ENCODE results near the gene ZSCAN5C.

Gene ZSCAN5C, protein sequence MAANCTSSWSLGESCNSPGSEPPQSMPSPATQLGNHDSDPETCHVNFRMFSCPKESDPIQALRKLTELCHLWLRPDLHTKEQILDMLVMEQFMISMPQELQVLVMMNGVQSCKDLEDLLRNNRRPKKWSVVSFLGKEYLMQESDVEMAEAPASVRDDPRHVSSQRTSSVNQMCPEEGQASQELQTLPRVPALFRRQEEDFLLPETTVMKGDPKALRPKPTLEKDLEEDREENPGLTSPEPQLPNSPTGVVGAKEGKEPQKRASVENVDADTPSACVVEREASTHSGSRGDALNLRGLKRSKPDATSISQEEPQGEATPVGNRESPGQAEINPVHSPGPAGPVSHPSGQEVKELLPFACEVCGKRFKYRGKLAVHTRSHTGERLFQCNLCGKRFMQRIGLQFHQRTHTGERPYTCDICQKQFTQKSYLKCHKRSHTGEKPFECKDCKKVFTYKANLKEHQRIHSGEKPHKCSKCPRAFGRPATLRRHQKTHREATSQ

DNA sequence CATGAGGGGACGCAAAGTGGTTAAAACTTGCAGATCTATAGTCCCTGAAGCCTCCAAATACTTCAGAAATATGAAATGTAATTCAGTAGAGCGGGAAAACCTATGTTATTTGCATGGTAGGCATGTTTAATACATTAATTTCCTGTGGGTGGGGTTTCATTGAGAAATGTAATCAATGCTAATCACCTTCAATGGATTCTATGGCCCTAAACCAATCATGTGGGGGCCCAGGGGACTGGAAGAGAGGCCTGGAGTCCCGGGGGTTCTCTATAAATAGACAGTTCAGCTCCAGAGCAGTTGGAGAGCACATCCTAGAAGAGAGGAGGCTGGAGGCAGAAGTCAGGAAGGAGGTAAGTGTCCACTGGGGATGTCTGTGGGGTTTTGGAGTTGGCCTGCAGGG is at the start of gene ZSCAN5C:
TSS of gene ZSCAN5C (plus strand) at position 301 of the 400 bp plus-strand sequence. CDS start 3,641 bp downstream, outside the sequence.
- Mint-ChIP-seq H3K4me1 (ENCODE audit: low read depth) (no peaks in the 10 kb centered on the region), H3K36me3 (no peaks in the 10 kb centered on the region), H3K4me3 (no peak within 1 kb of the TSS), H3K27ac (no peak within 1 kb of the TSS), H3K9me3 (ENCODE audit: low read depth) (no peaks in the 10 kb centered on the region), H3K27me3 (no peaks in the 10 kb centered on the region)

DNA sequence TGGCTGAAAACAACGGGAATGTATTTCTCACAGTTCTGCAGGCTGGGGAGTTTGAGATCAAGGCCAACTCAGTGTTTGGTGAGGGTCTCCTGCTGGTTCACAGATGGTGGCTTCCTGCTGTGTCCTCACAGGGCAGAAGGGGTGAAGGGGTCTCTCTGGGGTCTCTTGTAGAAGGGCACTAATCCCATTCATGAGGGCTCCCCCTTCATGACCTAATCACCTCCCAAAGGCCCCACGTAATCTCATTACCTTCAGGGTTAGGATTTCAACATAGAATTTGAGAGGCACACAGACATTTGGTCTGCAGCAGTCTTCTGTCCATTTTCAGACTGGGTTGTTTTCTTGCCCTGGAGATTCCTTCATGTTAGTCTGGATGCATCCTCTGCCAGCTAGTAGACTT is 49.4 kb upstream of the ZSCAN5C start:
- Mint-ChIP-seq H3K4me3 (no peak overlapping the region), H3K27ac (peak overlapping the region; percentile 35), H3K27me3 (no peaks in the 10 kb centered on the region), H3K4me1 (ENCODE audit: low read depth) (peaks cover 18% of the 10 kb centered on the region), H3K9me3 (ENCODE audit: low read depth) (no peaks in the 10 kb centered on the region), H3K36me3 (peaks cover 9% of the 10 kb centered on the region)

DNA sequence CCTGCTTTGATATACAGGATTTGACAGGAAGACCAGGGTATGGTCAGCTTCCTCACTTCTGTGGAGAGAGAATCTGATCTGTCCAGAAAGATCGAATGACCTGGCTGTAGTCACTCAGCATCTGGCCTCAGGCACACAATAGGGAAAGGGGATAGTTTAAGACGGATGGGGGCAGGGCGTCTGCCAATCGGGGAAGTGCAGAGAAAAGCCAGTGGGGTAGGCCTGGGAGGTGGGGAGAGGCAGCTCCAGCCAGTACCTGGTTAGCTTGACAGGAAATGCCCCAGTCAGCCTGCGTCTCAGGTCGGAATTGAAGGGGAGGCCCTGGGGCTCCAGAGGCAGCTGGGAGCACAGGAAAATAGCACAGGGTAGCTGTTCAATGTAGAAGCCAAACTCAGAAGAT is 48.6 kb upstream of the ZSCAN5C start:
- H3K9me3 Mint-ChIP-seq (ENCODE audit: low read depth) = no peaks in the 10 kb centered on the region
- no peaks in the 10 kb centered on the region for H3K27me3 Mint-ChIP-seq
- H3K36me3 Mint-ChIP-seq = peaks cover 6% of the 10 kb centered on the region
- no peak overlapping the region for H3K4me3 Mint-ChIP-seq
- H3K27ac Mint-ChIP-seq = peak overlapping the region; percentile 89
- peaks cover 18% of the 10 kb centered on the region for H3K4me1 Mint-ChIP-seq (ENCODE audit: low read depth)

DNA sequence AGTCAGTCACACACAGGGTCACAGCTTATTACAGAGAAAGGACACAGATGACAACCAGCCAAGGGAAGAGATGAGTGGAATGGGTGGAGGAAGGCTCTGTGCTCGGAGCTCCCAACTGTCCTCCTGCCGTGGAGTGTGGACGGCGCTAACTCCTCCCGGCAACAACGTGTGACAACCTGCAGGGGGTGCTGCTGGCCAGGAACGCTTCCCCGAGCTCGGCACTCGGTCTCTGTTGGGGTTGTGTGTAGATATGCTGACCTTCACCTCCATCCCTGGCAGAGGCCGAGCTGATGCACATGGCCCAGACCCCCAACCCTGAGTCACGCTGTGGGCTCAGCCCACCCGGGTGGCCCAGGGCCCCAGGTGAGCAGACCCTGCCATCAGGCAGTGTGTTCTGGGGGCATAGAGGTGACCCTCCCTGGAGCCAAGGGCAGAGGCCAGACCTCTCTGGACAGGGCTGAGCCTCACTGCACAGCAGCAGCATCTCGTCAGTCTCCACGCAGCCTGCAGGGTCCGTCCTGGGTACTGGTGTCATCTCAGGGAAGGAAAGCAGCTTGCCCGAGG is 46.9 kb upstream of the ZSCAN5C start:
- Mint-ChIP-seq H3K27ac (peak overlapping the region; percentile 16), H3K4me1 (ENCODE audit: low read depth) (peaks cover 16% of the 10 kb centered on the region), H3K36me3 (peaks cover 9% of the 10 kb centered on the region), H3K9me3 (ENCODE audit: low read depth) (no peaks in the 10 kb centered on the region), H3K4me3 (no peak overlapping the region), H3K27me3 (no peaks in the 10 kb centered on the region)

DNA sequence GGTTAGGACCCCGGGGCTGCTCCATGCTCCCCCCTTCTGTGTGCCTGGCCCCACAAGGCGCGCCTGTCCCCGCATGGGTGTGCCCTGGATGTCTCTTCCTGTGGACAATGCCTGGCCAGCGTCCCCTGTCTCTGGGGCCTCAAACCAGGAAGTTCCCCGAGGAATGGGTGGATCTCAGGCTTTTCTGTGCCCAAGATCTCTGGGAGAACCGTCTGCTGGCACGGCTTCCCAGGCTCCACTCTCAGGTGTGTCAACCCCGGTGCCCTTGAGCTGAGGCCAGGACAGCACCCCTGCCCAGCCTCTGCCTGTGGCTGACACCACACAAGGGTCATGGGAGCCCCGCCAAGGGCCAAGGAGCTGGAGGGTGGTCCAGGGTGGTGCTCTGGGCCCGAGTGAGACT is 45.3 kb upstream of the ZSCAN5C start:
- no peak overlapping the region for H3K27ac Mint-ChIP-seq

DNA sequence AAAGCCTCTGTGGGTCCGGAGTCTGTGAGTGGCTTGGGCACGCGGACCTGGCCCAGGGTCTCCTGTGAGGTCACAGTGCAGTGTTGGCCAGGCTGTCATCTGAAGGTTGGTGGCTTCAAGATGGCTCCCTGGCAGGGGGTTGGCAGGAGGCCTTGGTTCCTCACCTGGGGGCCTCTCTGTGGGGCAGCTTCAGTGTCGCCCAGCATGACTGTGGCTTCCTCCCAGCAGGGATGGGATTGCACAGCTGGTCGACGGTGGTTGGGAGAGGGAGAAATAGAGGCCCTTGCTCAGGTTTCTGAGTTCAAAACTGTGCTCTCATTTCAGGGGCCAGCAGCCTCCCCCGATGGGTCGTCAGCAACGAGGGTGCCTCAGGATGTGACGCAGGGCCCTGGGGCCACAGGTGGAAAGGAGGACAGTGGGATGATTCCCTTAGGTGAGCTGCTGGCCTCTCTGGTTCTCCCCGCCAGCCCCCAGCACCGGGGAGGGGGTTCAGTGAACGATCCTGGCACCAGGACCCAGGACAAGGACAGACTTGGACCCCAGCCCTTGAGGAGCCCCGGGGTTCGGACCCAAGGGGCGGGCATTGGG is 43.8 kb upstream of the ZSCAN5C start:
- H3K9me3 Mint-ChIP-seq (ENCODE audit: low read depth) = no peaks in the 10 kb centered on the region
- H3K27ac Mint-ChIP-seq = no peak overlapping the region
- no peak overlapping the region for H3K4me3 Mint-ChIP-seq
- H3K36me3 Mint-ChIP-seq = peaks cover 7% of the 10 kb centered on the region
- no peaks in the 10 kb centered on the region for H3K27me3 Mint-ChIP-seq
- peaks cover 11% of the 10 kb centered on the region for H3K4me1 Mint-ChIP-seq (ENCODE audit: low read depth)

More for the DNA sequence above, 45.3 kb upstream of the ZSCAN5C start:
- Mint-ChIP-seq H3K27me3 (no peaks in the 10 kb centered on the region), H3K4me1 (ENCODE audit: low read depth) (peaks cover 16% of the 10 kb centered on the region), H3K36me3 (peaks cover 7% of the 10 kb centered on the region), H3K9me3 (ENCODE audit: low read depth) (no peaks in the 10 kb centered on the region), H3K4me3 (no peak overlapping the region)

DNA sequence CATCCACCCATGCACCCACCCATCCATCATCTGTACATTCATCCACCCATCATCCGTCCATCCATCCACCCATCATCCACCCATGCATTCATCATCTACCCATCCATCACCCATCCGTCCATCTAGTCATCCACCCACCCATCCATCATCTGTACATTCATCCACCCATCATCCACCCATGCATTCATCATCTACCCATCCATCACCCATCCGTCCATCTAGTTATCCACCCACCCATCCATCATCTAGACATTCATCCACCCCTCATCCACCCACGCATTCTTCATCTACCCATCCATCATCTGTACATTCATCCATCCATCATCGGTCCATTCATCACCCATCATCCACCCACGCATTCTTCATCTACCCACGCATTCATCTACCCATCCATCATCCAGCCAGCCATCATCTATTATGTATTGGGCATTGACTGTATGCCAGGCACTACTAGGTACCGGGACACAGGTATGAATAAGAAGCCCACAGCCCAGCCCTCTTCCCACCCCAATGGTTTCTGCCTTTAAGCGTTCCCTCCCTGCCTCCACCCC is 43.0 kb upstream of the ZSCAN5C start:
- Mint-ChIP-seq H3K4me3 (no peak overlapping the region), H3K27ac (no peak overlapping the region), H3K36me3 (peaks cover 7% of the 10 kb centered on the region), H3K27me3 (no peaks in the 10 kb centered on the region), H3K9me3 (ENCODE audit: low read depth) (no peaks in the 10 kb centered on the region), H3K4me1 (ENCODE audit: low read depth) (peaks cover 6% of the 10 kb centered on the region)

DNA sequence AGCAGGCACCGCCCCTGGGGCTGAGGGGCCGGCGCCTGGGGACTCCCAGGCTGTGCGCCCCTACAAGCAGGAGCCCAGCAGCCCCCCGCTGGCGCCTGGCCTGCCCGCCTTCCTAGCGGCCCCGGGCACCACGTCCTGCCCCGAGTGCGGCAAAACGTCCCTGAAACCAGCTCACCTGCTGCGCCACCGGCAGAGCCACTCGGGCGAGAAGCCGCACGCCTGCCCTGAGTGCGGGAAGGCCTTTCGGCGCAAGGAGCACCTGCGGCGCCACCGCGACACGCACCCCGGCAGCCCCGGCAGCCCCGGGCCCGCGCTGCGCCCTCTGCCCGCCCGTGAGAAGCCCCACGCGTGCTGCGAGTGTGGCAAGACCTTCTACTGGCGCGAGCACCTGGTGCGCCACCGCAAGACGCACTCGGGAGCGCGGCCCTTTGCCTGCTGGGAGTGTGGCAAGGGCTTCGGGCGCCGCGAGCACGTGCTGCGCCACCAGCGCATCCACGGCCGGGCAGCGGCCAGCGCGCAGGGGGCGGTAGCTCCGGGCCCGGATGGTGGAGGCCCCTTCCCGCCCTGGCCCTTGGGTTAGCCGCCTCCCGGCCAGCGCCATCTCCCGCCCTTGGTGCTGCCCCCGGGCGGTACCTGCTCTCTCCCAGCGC is 42.3 kb upstream of the ZSCAN5C start:
- Mint-ChIP-seq H3K9me3 (ENCODE audit: low read depth) (no peaks in the 10 kb centered on the region), H3K27me3 (no peaks in the 10 kb centered on the region), H3K4me3 (no peak overlapping the region), H3K36me3 (peaks cover 7% of the 10 kb centered on the region), H3K4me1 (ENCODE audit: low read depth) (peaks cover 8% of the 10 kb centered on the region), H3K27ac (no peak overlapping the region)

DNA sequence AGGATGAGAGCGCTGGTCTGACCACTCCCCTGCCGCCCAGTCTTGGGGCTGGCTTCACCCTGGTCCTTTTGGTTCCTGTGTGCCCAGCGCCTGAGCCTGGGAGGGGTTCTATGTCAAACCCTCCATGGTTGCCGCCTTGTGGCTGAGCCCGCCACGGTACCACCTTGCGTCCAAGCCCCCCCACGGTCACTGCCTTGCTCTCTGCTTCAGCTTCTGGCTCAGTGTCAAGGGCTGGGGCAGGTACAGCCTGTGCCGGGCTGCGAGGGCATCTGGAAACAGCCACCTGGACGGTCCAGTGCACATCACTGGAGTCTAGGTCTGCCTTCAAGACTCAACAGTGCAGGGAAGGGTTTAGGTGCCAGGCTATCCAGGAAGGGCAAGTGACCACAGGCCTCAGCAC is 40.5 kb upstream of the ZSCAN5C start:
- Mint-ChIP-seq H3K4me3 (no peak overlapping the region), H3K27ac (no peak overlapping the region), H3K27me3 (peaks cover 2% of the 10 kb centered on the region), H3K9me3 (ENCODE audit: low read depth) (no peaks in the 10 kb centered on the region), H3K4me1 (ENCODE audit: low read depth) (peaks cover 10% of the 10 kb centered on the region), H3K36me3 (peaks cover 7% of the 10 kb centered on the region)

DNA sequence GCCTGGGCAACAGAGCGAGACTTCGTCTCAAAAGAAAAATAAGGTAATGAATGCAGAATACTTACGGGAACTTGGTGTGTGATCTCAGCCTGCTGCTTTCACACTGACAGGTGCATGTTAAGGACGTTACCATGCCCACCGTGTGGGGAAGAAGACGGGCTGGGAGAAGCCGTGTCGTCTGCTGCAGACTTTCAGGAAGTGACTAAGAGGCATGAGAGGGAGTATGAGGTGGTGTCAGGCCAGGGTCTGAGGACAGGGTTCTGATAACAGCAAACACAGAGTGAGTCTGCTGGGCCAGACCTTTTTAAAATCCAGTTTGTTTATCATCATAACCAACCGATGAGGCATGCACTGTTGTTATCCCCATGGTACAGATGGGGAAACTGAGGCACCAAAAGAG is 39.8 kb upstream of the ZSCAN5C start:
- peaks cover 7% of the 10 kb centered on the region for H3K36me3 Mint-ChIP-seq
- H3K27me3 Mint-ChIP-seq = peaks cover 2% of the 10 kb centered on the region
- no peak overlapping the region for H3K27ac Mint-ChIP-seq
- no peaks in the 10 kb centered on the region for H3K9me3 Mint-ChIP-seq (ENCODE audit: low read depth)
- H3K4me3 Mint-ChIP-seq = no peak overlapping the region
- H3K4me1 Mint-ChIP-seq (ENCODE audit: low read depth) = peaks cover 10% of the 10 kb centered on the region

DNA sequence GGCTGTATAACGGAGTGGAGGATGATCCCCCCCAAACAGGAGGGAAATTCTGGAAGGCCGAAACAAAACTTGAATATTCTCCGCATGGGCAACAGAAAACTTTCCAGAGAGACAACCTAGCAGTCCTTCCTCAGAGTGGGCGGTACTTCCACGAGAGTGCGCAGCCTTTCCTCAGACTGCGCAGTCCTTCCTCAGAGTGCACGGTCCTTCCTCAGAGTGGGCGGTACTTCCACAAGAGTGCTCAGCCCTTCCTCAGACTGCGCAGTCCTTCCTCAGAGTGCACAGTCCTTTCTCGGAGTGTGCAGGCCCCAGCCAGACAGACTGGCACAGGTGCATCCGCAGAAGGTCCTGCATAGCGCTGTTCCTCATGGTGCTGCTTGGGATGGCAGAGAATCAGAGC is 39.0 kb upstream of the ZSCAN5C start:
- Mint-ChIP-seq H3K27ac (no peak overlapping the region), H3K4me3 (no peak overlapping the region), H3K9me3 (ENCODE audit: low read depth) (no peaks in the 10 kb centered on the region), H3K27me3 (peaks cover 4% of the 10 kb centered on the region), H3K4me1 (ENCODE audit: low read depth) (peaks cover 10% of the 10 kb centered on the region), H3K36me3 (peaks cover 7% of the 10 kb centered on the region)

DNA sequence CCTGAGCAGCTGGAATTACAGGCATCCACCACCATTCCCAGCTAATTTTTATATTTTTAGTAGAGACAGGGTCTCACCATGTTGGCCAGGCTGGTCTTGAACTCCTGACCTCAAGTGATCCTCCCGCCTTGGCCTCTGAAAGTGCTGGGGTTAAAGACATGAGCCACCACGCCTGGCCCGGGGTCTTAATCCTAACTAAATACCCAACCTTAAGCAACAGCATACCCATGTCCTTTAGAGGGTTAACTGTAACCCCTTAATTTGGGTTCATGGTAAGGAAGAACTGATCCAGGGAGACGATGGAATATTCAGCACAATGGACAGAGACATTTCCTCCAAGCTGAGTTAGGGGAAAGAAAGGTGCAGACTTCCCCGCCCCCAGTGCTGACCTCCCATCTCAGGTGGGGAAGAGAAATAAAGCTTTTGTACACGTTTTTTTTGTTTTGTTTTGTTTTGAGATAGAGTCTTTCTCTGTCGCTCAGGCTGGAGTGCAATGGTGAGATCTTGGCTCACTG is 35.0 kb upstream of the ZSCAN5C start:
- Mint-ChIP-seq H3K9me3 (ENCODE audit: low read depth) (no peaks in the 10 kb centered on the region), H3K4me1 (ENCODE audit: low read depth) (peaks cover 8% of the 10 kb centered on the region), H3K27me3 (peaks cover 4% of the 10 kb centered on the region), H3K27ac (no peak overlapping the region), H3K36me3 (no peaks in the 10 kb centered on the region), H3K4me3 (no peak overlapping the region)

DNA sequence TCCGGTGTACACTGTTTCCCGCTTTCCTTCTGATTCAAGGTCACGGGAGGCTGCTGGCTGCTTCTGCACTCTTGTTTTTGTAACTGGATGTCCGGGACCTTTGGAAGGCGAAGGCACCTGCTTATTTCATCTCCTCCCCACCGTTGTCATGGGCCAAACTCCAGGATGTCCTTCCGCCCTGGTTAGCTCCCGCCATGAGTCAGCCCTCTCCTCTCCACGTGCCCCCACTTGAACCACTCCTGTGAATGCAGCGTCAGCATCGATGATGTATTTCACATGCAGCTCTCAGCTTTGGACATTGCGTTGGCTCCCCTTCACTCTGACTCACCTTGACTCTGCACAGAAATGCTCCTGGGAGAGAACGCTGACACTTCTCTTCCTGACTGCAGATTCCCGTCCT is 31.8 kb upstream of the ZSCAN5C start:
- H3K9me3 Mint-ChIP-seq (ENCODE audit: low read depth) = no peaks in the 10 kb centered on the region

DNA sequence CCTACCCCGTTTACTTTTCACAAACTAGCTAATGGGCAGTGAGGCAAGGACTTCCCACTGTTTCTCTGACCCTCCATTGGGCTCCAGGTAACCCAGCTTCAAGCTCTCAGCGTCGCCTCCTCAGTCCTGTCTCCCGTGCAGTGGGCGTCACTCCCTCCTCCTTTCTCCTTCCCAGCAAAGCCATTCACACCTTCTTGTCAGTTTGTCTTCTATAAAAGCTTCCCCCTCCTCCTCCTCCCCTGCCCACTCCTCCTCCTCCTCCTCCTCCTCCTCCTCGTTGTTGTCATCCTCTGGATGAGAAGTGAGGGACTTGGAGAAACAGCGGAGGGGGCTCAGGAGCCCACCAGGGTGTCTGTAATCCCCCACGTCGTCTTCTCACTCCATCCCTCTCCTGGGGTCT is 28.0 kb upstream of the ZSCAN5C start:
- Mint-ChIP-seq H3K4me1 (ENCODE audit: low read depth) (no peaks in the 10 kb centered on the region), H3K4me3 (no peak overlapping the region), H3K27me3 (peaks cover 2% of the 10 kb centered on the region), H3K36me3 (no peaks in the 10 kb centered on the region), H3K27ac (no peak overlapping the region), H3K9me3 (ENCODE audit: low read depth) (no peaks in the 10 kb centered on the region)

More for the DNA sequence above, 31.8 kb upstream of the ZSCAN5C start:
- Mint-ChIP-seq H3K27me3 (peaks cover 2% of the 10 kb centered on the region), H3K27ac (no peak overlapping the region), H3K4me3 (no peak overlapping the region), H3K4me1 (ENCODE audit: low read depth) (no peaks in the 10 kb centered on the region), H3K36me3 (no peaks in the 10 kb centered on the region)
